T-helper 2 cell (primary cell): Measurements from ENCODE around the gene TRIO.

Experiments used
- DNase-seq, 5 experiments: peaks; one replicate each; pipeline versions ENCODE4 v3.0.0 to v3.0.0-alpha.2; 2012 to 2022

TRIO gene

DNA sequence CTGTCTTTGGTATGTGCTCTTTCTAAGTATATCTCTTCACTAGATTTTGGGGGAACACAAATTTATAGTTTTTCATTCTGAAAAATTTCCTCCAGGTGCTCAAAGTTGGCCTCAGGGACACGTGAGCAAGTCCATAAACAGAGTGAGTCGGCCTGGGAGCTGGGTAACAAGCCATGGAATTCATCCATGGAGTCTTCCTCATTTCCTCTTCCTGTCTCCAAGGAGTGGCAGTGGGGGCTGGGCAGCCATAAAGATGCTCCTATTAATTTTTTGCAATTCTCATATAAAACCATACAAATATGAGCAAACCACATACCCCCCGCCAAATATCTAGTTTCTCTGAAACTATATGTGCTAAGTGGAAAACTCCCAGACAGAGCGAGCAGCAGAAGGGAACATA, 301.9 kb downstream of the TRIO start:
- no peak for DNase-seq

- DNase-seq, result no peak
Measured at GRCh38 chr5:14445576-14446290, 302.6 kb downstream of the TRIO start.

DNA sequence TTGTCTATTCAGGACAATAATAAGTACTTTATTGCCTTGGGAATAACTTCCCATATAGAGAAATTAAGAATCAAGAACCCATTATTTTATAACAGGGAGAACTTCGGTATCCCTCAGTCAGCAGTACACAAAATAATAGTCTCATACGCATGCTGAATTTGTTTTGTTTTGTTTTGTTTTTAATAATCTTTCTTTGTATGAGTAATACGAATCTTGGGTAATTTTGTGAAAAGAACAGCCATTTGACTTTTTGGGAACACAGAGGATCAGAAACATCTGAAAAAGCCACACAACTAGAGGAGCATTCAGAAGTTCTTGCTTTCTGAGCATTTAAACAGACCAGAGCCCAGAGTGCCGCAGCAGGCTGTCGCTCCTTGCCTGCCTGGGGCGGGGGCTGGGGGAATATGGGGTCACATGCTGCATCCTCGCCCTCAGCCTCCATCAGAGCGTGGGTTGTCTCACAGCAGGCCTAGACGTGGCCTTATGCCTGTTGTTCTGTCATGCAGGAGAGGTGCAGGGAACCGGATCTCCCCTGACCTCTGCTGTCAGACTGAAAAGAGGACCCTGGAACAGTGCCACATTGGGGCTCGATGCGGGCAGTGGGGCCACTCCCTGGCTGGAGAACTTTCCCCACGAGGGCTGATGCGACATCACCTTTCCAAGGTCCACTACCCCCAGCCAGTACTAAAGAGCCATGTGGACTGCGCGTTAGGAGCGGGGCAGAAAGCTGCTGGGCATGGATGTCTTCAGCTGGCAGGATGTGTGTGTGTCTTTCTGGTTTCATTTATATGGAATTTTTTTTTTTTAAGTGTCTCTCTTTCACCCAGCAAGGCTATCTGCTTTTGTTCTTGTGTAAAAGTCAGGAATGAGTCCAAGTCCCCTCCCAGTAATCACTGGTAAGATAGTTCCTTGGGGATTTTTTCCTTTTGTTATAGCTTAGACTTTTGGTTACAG, 305.1 kb downstream of the TRIO start:
- peak in 1 of 5 experiments; percentile 13 for DNase-seq

- DNase-seq, result no peak
Measured at GRCh38 chr5:14449052-14449661, 306.0 kb downstream of the TRIO start.

- peak in 1 of 5 experiments; percentile 85 for DNase-seq
Measured at GRCh38 chr5:14450018-14450524, 306.9 kb downstream of the TRIO start.

GRCh38 chr5:14450742-14451141, 307.6 kb downstream of the TRIO start:
- no peak for DNase-seq

DNA sequence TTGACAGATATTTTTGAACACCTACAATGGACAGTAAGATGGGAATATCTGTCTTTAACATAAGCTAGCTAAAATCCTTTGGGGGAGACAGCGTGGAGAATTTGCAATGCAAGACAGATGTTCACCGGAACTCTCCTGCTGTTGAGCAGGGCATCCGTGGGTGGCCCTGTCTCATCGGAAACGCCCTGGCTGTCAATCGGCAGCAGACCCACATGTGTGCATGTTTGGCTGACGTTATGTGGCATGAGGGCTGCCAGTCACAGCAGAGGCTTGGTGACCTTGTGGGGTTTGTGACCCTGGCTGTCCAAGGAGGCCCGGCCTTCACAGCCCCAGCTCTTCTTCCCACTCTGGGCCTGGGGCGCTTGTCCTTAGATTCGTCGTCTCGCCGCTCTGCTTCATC, 308.7 kb downstream of the TRIO start:
- no peak for DNase-seq

GRCh38 chr5:14452685-14453454, 309.7 kb downstream of the TRIO start:
- DNase-seq, result no peak

DNA sequence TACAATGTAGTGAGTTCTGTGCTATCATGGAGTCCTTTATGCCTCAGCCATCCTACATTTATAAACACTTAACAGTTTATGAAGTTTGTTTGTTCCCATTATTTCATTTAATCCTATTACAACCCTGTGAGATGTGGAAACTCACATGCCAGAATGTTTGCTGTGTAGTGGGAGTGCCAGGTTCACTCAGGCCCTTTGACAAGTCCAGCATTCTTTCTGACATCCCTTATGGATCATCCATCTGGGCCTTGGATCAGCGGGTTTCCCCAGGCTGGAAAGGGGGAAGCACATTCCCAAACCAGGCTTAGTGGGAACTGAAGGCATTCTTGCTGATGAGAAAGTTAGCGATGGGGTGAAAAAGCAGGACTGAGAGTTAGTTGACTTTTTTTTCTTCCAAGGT, 310.3 kb downstream of the TRIO start:
- DNase-seq, result no peak

GRCh38 chr5:14455814-14456321, 312.7 kb downstream of the TRIO start:
- DNase-seq, result no peak

- no peak for DNase-seq
Measured at GRCh38 chr5:14457476-14457875, 314.3 kb downstream of the TRIO start.

DNA sequence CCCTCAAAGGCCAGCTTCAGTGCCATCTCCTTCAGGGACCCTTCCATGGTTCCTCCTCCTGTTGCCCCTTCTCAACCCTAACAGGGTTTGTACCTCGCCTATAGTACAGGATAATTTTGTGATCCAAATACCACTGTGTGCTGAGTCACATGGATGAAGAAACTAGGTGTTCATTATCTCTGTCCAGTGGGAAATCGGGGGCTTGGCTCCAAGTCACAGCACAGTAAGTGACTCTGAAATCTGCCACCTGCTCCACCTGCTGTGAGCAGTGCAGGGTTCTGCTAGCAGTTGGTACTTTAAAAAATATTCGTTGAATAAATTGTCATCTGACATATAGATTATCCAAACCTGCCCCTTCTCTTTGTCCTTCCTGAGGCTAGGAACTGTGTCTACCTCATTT, 315.3 kb downstream of the TRIO start:
- no peak for DNase-seq

DNA sequence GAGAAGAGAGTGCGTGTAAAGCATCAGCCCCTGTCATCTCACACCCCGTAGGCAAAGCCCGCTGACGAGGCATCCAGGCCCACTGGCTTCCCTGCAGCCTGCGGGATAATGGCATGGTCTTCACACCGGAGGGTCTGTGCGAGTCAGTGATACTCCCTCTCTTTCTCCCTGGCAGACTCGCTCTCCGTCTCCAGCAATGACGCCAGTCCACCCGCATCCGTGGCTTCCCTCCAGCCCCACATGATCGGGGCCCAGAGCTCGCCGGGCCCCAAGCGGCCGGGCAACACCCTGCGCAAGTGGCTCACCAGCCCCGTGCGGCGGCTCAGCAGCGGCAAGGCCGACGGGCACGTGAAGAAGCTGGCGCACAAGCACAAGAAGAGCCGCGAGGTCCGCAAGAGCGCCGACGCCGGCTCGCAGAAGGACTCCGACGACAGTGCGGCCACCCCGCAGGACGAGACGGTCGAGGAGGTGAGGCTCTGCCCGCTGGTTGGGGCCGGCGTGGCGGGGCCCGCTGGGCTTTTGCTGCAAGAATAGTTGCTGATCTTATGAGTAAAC, 317.8 kb downstream of the TRIO start:
- DNase-seq, result no peak

- no peak for DNase-seq
Measured at GRCh38 chr5:14462681-14463080, 319.5 kb downstream of the TRIO start.

DNA sequence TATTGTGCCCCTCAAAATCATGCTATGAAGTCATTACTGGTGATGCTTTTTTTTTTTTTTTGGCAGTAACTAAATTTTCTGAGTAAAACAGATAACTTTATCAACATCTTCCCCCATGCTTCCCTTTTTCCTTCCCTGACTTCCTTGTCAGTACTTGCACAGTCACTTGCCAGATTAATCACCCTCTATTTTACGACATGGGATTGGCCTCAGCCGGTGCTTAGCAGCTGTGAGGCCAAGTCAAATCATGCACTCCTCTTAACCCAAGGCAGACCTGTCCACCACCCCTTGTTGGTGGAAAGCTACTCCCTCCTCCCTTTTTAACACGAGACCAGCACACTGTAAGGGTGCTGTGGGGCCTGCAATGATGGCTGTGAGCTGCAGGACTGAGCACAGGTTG, 320.5 kb downstream of the TRIO start:
- DNase-seq, result no peak

DNA sequence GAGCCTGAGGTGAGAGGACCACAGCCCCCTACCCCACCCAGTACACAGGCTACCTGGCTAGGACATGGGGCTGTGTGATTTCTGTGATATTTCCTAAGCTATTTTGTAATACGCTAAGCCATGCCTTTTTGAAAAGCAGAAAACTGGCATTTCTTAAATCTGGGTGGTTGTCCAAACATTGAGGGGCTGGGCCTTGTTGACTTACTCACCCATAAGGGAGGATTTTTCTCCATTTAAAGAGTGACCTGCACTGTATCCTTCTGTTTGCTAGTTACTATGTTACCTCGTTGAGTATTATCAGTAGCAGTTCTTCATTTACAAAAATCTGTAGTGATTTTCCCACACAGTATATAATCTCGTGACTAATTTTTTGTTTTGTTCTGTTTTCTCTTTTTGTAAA, 321.0 kb downstream of the TRIO start:
- no peak for DNase-seq

DNA sequence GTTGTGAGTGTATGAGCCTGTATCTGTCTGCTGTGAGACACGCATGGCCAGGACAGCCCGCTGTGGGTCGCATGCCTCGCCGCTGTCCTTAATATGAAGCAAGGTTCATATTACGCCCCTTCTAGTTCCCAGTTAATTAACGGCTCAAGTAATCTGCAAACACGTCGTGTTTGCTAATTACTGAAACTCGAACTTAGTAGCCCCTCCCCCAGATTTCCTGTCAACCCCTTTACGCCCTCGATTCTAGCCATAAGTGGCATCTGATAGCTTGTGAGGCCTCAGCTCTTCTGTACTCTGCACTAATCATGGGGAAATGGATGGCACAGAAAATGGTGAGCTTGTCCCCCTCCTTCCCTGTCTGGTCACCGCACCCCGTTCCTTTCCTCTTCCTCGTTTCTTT, 321.5 kb downstream of the TRIO start:
- no peak for DNase-seq

- no peak for DNase-seq
Measured at GRCh38 chr5:14465116-14465515, 322.0 kb downstream of the TRIO start.

DNA sequence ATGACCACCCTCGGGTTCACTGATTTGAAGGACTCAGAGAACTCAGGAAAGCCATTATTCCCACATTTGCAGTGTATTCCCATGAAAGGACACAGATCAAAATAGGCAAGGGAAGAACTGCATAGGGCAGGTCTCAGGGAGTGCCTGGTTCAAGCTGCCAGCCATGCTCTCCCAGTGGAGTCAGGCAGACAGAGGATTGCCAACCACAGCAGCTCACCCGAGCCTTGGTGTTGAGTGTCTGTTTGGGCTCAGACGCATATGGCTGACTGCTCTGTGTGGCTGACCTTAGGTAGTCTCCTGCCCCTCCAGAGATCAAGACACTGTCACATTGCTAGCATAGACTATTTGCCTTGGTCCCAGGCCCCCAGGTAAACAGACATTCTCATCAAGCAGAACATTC, 322.6 kb downstream of the TRIO start:
- DNase-seq, result no peak

DNA sequence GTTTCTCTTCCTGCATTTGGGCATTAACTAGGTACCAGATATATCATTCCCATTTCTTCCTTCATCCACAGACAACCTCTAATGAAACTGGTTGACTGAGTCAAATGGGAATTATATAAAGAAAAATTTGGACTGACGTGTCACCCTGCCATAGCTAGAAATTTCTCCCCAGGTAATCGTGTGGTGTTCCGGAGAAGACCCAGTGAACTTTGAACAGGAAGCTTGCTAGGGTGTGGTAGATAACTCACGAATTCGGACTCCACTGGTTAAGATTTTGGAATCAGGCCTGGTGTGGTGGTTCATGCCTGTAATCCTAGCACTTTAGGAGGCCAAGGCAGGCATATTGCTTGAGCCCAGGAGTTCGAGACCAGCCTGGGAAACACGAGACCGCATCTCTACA, 324.1 kb downstream of the TRIO start:
- no peak for DNase-seq

DNA sequence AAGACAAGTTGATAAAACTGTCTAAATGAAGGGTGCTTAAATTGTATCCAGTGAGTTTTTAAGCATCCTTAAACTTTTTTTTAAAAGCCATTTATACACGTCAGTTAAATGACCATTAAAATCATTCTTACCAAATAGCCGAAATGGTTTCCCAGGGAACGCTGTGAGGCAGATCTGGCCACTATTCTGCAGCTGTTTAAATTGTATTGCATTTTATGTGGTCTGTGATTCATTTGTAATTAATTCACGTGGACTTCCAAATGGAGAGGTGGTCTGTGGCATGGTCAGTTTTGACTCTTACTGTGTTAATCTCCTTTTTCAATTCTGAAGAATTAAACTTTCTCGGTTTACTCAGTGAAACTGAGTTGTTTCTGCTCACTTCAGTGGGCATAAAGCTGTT, 324.7 kb downstream of the TRIO start:
- DNase-seq, result no peak
